Measurements from ENCODE around the gene CYS1. TPM values are rescaled to one million over a fixed set of nuclear protein-coding genes. Genes with fewer than 3 reads are reported as not detected.

Gene CYS1
- total and polyA plus RNA-seq, 2 donors (not counting 3 experiments of a cell fraction or from before 2014, with no cell fraction given): not detected

GRCh38 chr2:10059016-10059351, 21.2 kb downstream of the CYS1 start:
- H3K4me1 ChIP-seq (ENCODE audit: control insufficient read depth, extremely low read depth, insufficient read depth, low read length): peaks cover 4% of the 10 kb centered on the region
- intact Hi-C loops (cut with micrococcal nuclease): no loop called here
- dilution Hi-C loops (cut with MboI; ENCODE audit: extremely low pct_ligation_motif_present, low sequenced_read_pairs): no loop called here
- ChIA-PET POLR2A (no interaction called here), CTCF (interaction anchor here (1.2 to 6.0 kb wide), 4 partner anchors 13 to 376 kb away, joined by 4 to 49 read pairs (median 16); no protein-coding TSS in a partner anchor)
- no peaks in the 10 kb centered on the region for H3K9me1 ChIP-seq (replicated peaks; ENCODE audit: control insufficient read depth, extremely low read depth, insufficient read depth, low read length)
- no peak overlapping the region for H3K4me3 ChIP-seq (replicated peaks in 1 of 3; ENCODE audit: insufficient read depth in 1 of 3, low read depth in 1 of 3, low read length in 3 of 3)
- no peak overlapping the region for H2AFZ ChIP-seq (ENCODE audit: low read depth, low read length)
- H3K36me3 ChIP-seq (ENCODE audit: control insufficient read depth in 2 of 2, extremely low read depth in 1 of 2, insufficient read depth in 2 of 2, low read length in 2 of 2): no peaks in the 10 kb centered on the region
- no peak for DNase-seq (ENCODE audit: low read depth, low spot score)
- H3K79me2 ChIP-seq (ENCODE audit: control insufficient read depth, insufficient read depth, low read length): no peaks in the 10 kb centered on the region
- no peak overlapping the region for H3K27ac ChIP-seq (ENCODE audit: insufficient read depth, low read depth, low read length)
- H4K20me1 ChIP-seq (replicated peaks; ENCODE audit: control insufficient read depth, extremely low read depth, insufficient read depth, low read length): no peaks in the 10 kb centered on the region
- H3K9me3 ChIP-seq (replicated peaks; ENCODE audit: control insufficient read depth, insufficient read depth, low read length): no peaks in the 10 kb centered on the region
- H3K27me3 ChIP-seq (ENCODE audit: control insufficient read depth in 2 of 2, insufficient read depth in 2 of 2, low read length in 2 of 2): no peaks in the 10 kb centered on the region
- no peak overlapping the region for H3K4me2 ChIP-seq (ENCODE audit: insufficient read depth, low read length)
- TF ChIP-seq MYC (IDR thresholded peaks at IDR 0.05; ENCODE audit: low read depth, low read length): no peak
- no peak for TF ChIP-seq MAX (IDR thresholded peaks at IDR 0.05; ENCODE audit: insufficient read depth, insufficient read length)
- TF ChIP-seq FOS (IDR thresholded peaks at IDR 0.05; ENCODE audit: borderline replicate concordance, insufficient read depth, low read length): no peak
- TF ChIP-seq GATA2 (IDR thresholded peaks at IDR 0.05; ENCODE audit: insufficient read depth, insufficient read length, low read depth, low read length): no peak
- TF ChIP-seq POLR2AphosphoS5 (IDR thresholded peaks at IDR 0.05; ENCODE audit: insufficient read depth, low read depth, low read length): no peak
- no peak for TF ChIP-seq JUN (IDR thresholded peaks at IDR 0.05; ENCODE audit: borderline replicate concordance, insufficient read depth, insufficient read length, low read depth)
- no TSS peak for BruUV-seq (replicated peaks)
- no peak overlapping the region for H3K9ac ChIP-seq (replicated peaks; ENCODE audit: extremely low read depth, insufficient read depth, low read length)
- no peak for FAIRE-seq

GRCh38 chr2:10058251-10059015, 21.8 kb downstream of the CYS1 start:
- H3K9me3 ChIP-seq (replicated peaks; ENCODE audit: control insufficient read depth, insufficient read depth, low read length): no peaks in the 10 kb centered on the region
- H3K4me1 ChIP-seq (ENCODE audit: control insufficient read depth, extremely low read depth, insufficient read depth, low read length): peaks cover 4% of the 10 kb centered on the region
- no peaks in the 10 kb centered on the region for H4K20me1 ChIP-seq (replicated peaks; ENCODE audit: control insufficient read depth, extremely low read depth, insufficient read depth, low read length)
- H3K79me2 ChIP-seq (ENCODE audit: control insufficient read depth, insufficient read depth, low read length): no peaks in the 10 kb centered on the region
- ChIA-PET POLR2A (no interaction called here), CTCF (interaction anchor here (0.6 to 6.0 kb wide), 8 partner anchors 14 to 376 kb away, joined by 3 to 49 read pairs (median 10); no protein-coding TSS in a partner anchor)
- H3K36me3 ChIP-seq (ENCODE audit: control insufficient read depth in 2 of 2, extremely low read depth in 1 of 2, insufficient read depth in 2 of 2, low read length in 2 of 2): peaks cover 0 to 2% of the 10 kb centered on the region in 2 experiments
- H3K9ac ChIP-seq (replicated peaks; ENCODE audit: extremely low read depth, insufficient read depth, low read length): no peak overlapping the region
- DNase-seq (ENCODE audit: low read depth, low spot score) (no peak), FAIRE-seq (no peak)
- intact Hi-C loops (cut with micrococcal nuclease) (no loop called here), dilution Hi-C loops (cut with MboI; ENCODE audit: extremely low pct_ligation_motif_present, low sequenced_read_pairs) (no loop called here)
- no peak overlapping the region for H3K4me3 ChIP-seq (replicated peaks in 1 of 3; ENCODE audit: insufficient read depth in 1 of 3, low read depth in 1 of 3, low read length in 3 of 3)
- H3K4me2 ChIP-seq (ENCODE audit: insufficient read depth, low read length): no peak overlapping the region
- H3K27ac ChIP-seq (ENCODE audit: insufficient read depth, low read depth, low read length): no peak overlapping the region
- TF ChIP-seq POLR2A (IDR thresholded peaks at IDR 0.05; ENCODE audit: low read depth, low read length): no peak
- TF ChIP-seq JUN (IDR thresholded peaks at IDR 0.05; ENCODE audit: borderline replicate concordance, insufficient read depth, insufficient read length, low read depth): no peak
- no peak for TF ChIP-seq FOS (IDR thresholded peaks at IDR 0.05; ENCODE audit: borderline replicate concordance, insufficient read depth, low read length)
- no peak overlapping the region for H2AFZ ChIP-seq (ENCODE audit: low read depth, low read length)
- H3K27me3 ChIP-seq (ENCODE audit: control insufficient read depth in 2 of 2, insufficient read depth in 2 of 2, low read length in 2 of 2): no peaks in the 10 kb centered on the region
- no TSS peak for BruUV-seq (replicated peaks)
- no peaks in the 10 kb centered on the region for H3K9me1 ChIP-seq (replicated peaks; ENCODE audit: control insufficient read depth, extremely low read depth, insufficient read depth, low read length)

Data from endothelial cell of umbilical vein (primary cell).